CD14-positive monocyte (primary cell): ENCODE data around the gene SLC26A11. TPM values are rescaled to one million over a fixed set of nuclear protein-coding genes. Genes with fewer than 3 reads are reported as not detected.
A peak's percentile ranks its signal among the peaks of the same experiment; 100 is the strongest.

Source experiments
- DNase-seq, 3 donors: peaks; one replicate each; pipeline ENCODE4 v3.0.0-alpha.2; 2011 to 2022
- H2AFZ ChIP-seq: 2 replicates; pipeline ENCODE4 v1.6.0; 2012; ENCODE audit warnings: mild to moderate bottlenecking, low read depth, low read length, inconsistent platforms; ENCODE audit not compliant: insufficient read depth, poor library complexity, severe bottlenecking
- H3K27ac ChIP-seq, 2 donors: 1 replicate in 1 of 2; 2 replicates in 1 of 2; pipeline ENCODE4 v1.5.1; 2012 to 2013; ENCODE audit warnings: low read length in 2 of 2, control low read depth in 1 of 2, inconsistent platforms in 1 of 2, low read depth in 1 of 2, mild to moderate bottlenecking in 1 of 2
- H3K27me3 ChIP-seq, 2 donors: one replicate each; pipeline versions ENCODE4 v1.6.0 to v1.6.1; 2011 to 2013; ENCODE audit warnings: low read length in 2 of 2; ENCODE audit not compliant: control insufficient read depth in 2 of 2, insufficient read depth in 2 of 2
- H3K36me3 ChIP-seq, 2 donors: replicated peaks in 1 of 2; 1 replicate in 1 of 2; 2 replicates in 1 of 2; pipeline versions ENCODE4 v1.5.1 to v1.6.1; 2012 to 2013; ENCODE audit warnings: low read length in 2 of 2, control low read depth in 1 of 2, inconsistent platforms in 1 of 2, mild to moderate bottlenecking in 1 of 2; ENCODE audit not compliant: insufficient read depth in 2 of 2, control insufficient read depth in 1 of 2
- H3K4me1 ChIP-seq, 2 donors: 1 replicate in 1 of 2; 2 replicates in 1 of 2; pipeline versions ENCODE4 v1.5.1 to v1.6.1; 2012 to 2013; ENCODE audit warnings: low read length in 2 of 2, control low read depth in 1 of 2, inconsistent platforms in 1 of 2, mild to moderate bottlenecking in 1 of 2, moderate library complexity in 1 of 2; ENCODE audit not compliant: insufficient read depth in 2 of 2, control insufficient read depth in 1 of 2
- H3K4me2 ChIP-seq: replicated peaks from 2 replicates; pipeline ENCODE3; 2012; ENCODE audit warnings: low read length, moderate library complexity, mild to moderate bottlenecking; ENCODE audit not compliant: poor library complexity, severe bottlenecking; ENCODE audit errors: extremely low read depth
- H3K4me3 ChIP-seq, 3 experiments: fragments of 200-600 bp in 1 of 3; sonication (generic) in 1 of 3; replicated peaks in 1 of 3; 1 replicate in 2 of 3; 2 replicates in 1 of 3; pipeline ENCODE4 v1.5.1; 2011 to 2013; ENCODE audit warnings: low read length in 3 of 3, mild to moderate bottlenecking in 3 of 3, control low read depth in 2 of 3, low read depth in 2 of 3, inconsistent platforms in 1 of 3, moderate library complexity in 1 of 3
- H3K79me2 ChIP-seq: 2 replicates; pipeline ENCODE4 v1.6.0; 2012; ENCODE audit warnings: mild to moderate bottlenecking, control low read depth, inconsistent platforms, low read length, moderate library complexity; ENCODE audit not compliant: insufficient read depth
- H3K9ac ChIP-seq: 2 replicates; pipeline ENCODE4 v1.6.0; 2017; ENCODE audit warnings: low read length, mild to moderate bottlenecking; ENCODE audit not compliant: insufficient read depth, poor library complexity, severe bottlenecking
- H3K9me3 ChIP-seq, 2 donors: replicated peaks in 1 of 2; 1 replicate in 1 of 2; 2 replicates in 1 of 2; pipeline versions ENCODE4 v1.5.1 to v1.6.1; 2012 to 2013; ENCODE audit warnings: low read length in 2 of 2, control low read depth in 1 of 2; ENCODE audit not compliant: control insufficient read depth in 1 of 2, insufficient read depth in 1 of 2
- H4K20me1 ChIP-seq: 2 replicates; pipeline ENCODE4 v1.6.0; 2012; ENCODE audit warnings: mild to moderate bottlenecking, low read length, control low read depth, moderate library complexity; ENCODE audit not compliant: insufficient read depth
- H3K27ac Mint-ChIP-seq, 7 donors: one replicate each; pipeline ENCODE4 v1.8.0; 2020; ENCODE audit warnings: mild to moderate bottlenecking in 7 of 7, mixed read lengths in 7 of 7, moderate library complexity in 6 of 7, inconsistent platforms in 2 of 7
- H3K27me3 Mint-ChIP-seq, 3 donors: one replicate each; pipeline ENCODE4 v1.8.0; 2021 to 2022; ENCODE audit warnings: low read depth in 3 of 3, mild to moderate bottlenecking in 3 of 3, mixed read lengths in 3 of 3, moderate library complexity in 3 of 3, inconsistent platforms in 1 of 3
- H3K36me3 Mint-ChIP-seq, 2 donors: one replicate each; pipeline ENCODE4 v1.8.0; 2020; ENCODE audit warnings: mixed read lengths in 2 of 2, inconsistent platforms in 1 of 2, mild to moderate bottlenecking in 1 of 2
- H3K4me1 Mint-ChIP-seq: one replicate; pipeline ENCODE4 v1.8.0; 2020; ENCODE audit warnings: mild to moderate bottlenecking, mixed read lengths
- H3K4me3 Mint-ChIP-seq, 2 donors: one replicate each; pipeline ENCODE4 v1.8.0; 2020; ENCODE audit warnings: mild to moderate bottlenecking in 2 of 2, mixed read lengths in 2 of 2, moderate library complexity in 1 of 2
- H3K9me3 Mint-ChIP-seq, 7 donors: one replicate each; pipeline ENCODE4 v1.8.0; 2020 to 2022; ENCODE audit warnings: mixed read lengths in 7 of 7, mild to moderate bottlenecking in 6 of 7, moderate library complexity in 6 of 7, inconsistent platforms in 2 of 7
- CTCF ChIP-seq: fragments of 200-600 bp; IDR thresholded peaks from one replicate; pipeline ENCODE4 v1.8.0; 2022; ENCODE audit warnings: antibody characterized with exemption, mild to moderate bottlenecking
- WGBS: methylation state at CpG from one replicate; pipeline ENCODE4 v1.1.5; 2013; ENCODE audit warnings: missing lambda C conversion rate; ENCODE audit not compliant: insufficient coverage; 5-methylcytosine and 5-hydroxymethylcytosine counted together
- intact Hi-C, 2 donors: fragments of 100-400 bp; cut with micrococcal nuclease; formaldehyde crosslinking; loops; one replicate each; pipeline versions ENCODE4 v1.15.0 to v1.15.1; 2023
- polyA plus RNA-seq, 3 donors: library from polyadenylated mRNA; depleted of rRNA in 1 of 3; unstranded in 2 of 3; stranded (reverse) in 1 of 3; fragments of 300-500 nt in 2 of 3; fragments of >200 nt in 1 of 3; fragmentation: Illumina TruSeq in 2 of 3; gene quantifications; 1 replicate in 2 of 3; 2 replicates in 1 of 3; pipeline ENCODE4 v1.2.3, GENCODE V29; 2012 to 2021

The SLC26A11 gene
- polyA plus RNA-seq, 3 donors = 1.8 to 29.7 (median 2.6) TPM

DNA sequence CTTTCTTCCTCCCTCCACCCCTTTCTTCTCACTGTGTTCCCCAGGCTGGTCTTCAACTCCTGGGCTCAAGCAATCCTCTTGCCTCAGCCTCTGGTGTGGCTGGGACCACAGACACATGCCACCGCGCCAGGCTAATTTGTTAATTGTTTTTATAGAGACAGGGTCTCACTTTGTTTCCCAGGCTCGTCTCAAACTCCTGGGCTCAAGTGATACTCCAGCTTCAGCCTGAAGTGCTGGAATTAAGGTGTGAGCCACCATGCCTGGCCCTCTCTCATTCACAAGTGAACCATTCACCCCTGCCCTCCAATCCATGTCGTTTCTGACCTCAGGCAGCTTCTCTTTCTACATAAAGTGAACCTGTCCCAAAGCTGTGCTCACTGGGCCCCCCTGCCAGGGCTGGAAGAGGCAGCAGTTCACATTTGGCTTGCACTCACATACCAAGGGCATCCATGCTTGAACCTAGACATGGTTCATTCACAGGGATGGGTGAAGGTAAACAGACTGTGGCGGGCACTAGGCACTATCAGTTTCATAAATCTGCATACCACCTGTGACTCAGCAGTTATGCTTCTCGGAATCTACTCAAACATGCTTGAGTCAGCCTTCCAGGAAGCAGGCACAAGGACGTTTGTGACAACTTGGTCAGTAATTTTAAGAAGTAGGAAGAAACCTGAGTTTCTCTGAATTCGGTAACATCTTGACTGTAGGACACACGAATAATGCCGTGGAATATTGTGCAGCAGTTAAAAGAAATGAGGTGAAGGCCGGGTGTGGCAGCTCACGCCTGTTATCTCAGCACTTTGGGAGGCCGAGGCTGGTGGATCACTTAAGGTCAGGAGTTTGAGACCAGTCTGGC lies 34.4 kb downstream of the SLC26A11 start:
- Histone ChIP-seq H3K4me2 (peak overlapping the region; percentile 74), H3K27ac (peak overlapping the region; percentile 65 to 81), H3K79me2 (no peaks in the 10 kb centered on the region), H3K36me3 (no peaks in the 10 kb centered on the region), H3K27me3 (no peaks in the 10 kb centered on the region), H3K9ac (peak overlapping the region; percentile 15), H3K9me3 (no peaks in the 10 kb centered on the region), H4K20me1 (peaks cover 6% of the 10 kb centered on the region), H3K4me3 (peak overlapping the region in 1 of 3 experiments; percentile 65), H2AFZ (peak overlapping the region; percentile 53), H3K4me1 (peaks cover 26 to 27% of the 10 kb centered on the region in 2 donors)
- H3K9me3 Mint-ChIP-seq = no peaks in the 10 kb centered on the region
- no peak for TF ChIP-seq CTCF
- intact Hi-C loops = loop anchor here (5.0 kb wide), 3 partner anchors 37 to 62 kb away; no protein-coding TSS in a partner anchor
- H3K27me3 Mint-ChIP-seq = peaks cover 5 to 27% (median 13%) of the 10 kb centered on the region in 3 donors
- peaks cover 39% of the 10 kb centered on the region for H3K4me1 Mint-ChIP-seq
- DNase-seq = peak; percentile 71 to 85 (median 84)
- H3K27ac Mint-ChIP-seq = peak overlapping the region; percentile 86 to 94 (median 91)
- 26% methylated on average over 9 of the region's 13 CpGs for WGBS
- peak overlapping the region; percentile 47 to 74 for H3K4me3 Mint-ChIP-seq
- H3K36me3 Mint-ChIP-seq = peaks cover 0 to 4% of the 10 kb centered on the region in 2 donors

- H3K27ac Mint-ChIP-seq = no peak overlapping the region
- H3K9me3 Mint-ChIP-seq = no peaks in the 10 kb centered on the region
Observed at GRCh38 chr17:80256034-80256350, 35.8 kb downstream of the SLC26A11 start.

More at GRCh38 chr17:80256034-80256350, 35.8 kb downstream of the SLC26A11 start:
- intact Hi-C loops = no loop called here
- no peak for DNase-seq
- no peak for TF ChIP-seq CTCF
- H3K36me3 Mint-ChIP-seq = peaks cover 0 to 4% of the 10 kb centered on the region in 2 donors
- peaks cover 42% of the 10 kb centered on the region for H3K4me1 Mint-ChIP-seq
- Histone ChIP-seq H3K9me3 (no peaks in the 10 kb centered on the region), H3K27ac (no peak overlapping the region), H2AFZ (no peak overlapping the region), H3K4me1 (peaks cover 29 to 31% of the 10 kb centered on the region in 2 donors), H3K9ac (no peak overlapping the region), H3K4me2 (no peak overlapping the region), H3K27me3 (no peaks in the 10 kb centered on the region), H4K20me1 (peaks cover 6% of the 10 kb centered on the region), H3K4me3 (no peak overlapping the region), H3K79me2 (peaks cover under 1% of the 10 kb centered on the region), H3K36me3 (no peaks in the 10 kb centered on the region)
- H3K4me3 Mint-ChIP-seq = no peak overlapping the region
- peaks cover 5 to 28% (median 12%) of the 10 kb centered on the region in 3 donors for H3K27me3 Mint-ChIP-seq
- 85% methylated on average over 3 of the region's 5 CpGs for WGBS
